ENCODE data around the gene XCR1. TPM values are rescaled to one million over a fixed set of nuclear protein-coding genes. Genes with fewer than 3 reads are reported as not detected.

The XCR1 gene
- total and polyA plus RNA-seq, 8 donors, result 0.07 to 2.0 (median 0.70) TPM

- no peaks in the 10 kb centered on the region for H3K9me3 ChIP-seq
- peaks cover 0 to 43% of the 10 kb centered on the region in 2 donors for H3K4me1 ChIP-seq
- ATAC-seq (peak; percentile 83), DNase-seq (peak in 3 of 4 donors; percentile 39 to 76 (median 71))
- peak overlapping the region; percentile 36 to 54 for H3K27ac ChIP-seq
- intact Hi-C loops (cut with DNase I), result no loop called here
- no peaks in the 10 kb centered on the region for H3K27me3 ChIP-seq
- no peak overlapping the region for H3K4me3 ChIP-seq
- no peak for TF ChIP-seq CTCF (IDR thresholded peaks at IDR 0.05)
- H3K36me3 ChIP-seq, result peaks cover 0 to 75% of the 10 kb centered on the region in 2 donors
Observed at GRCh38 chr3:45978006-45978761, 49.1 kb downstream of the XCR1 start.

GRCh38 chr3:45976191-45977091 lies 50.8 kb downstream of the XCR1 start:
- no peaks in the 10 kb centered on the region for H3K9me3 ChIP-seq
- TF ChIP-seq CTCF (IDR thresholded peaks at IDR 0.05), result no peak
- H3K27me3 ChIP-seq, result no peaks in the 10 kb centered on the region
- intact Hi-C loops (cut with DNase I), result no loop called here
- H3K27ac ChIP-seq, result peak overlapping the region in 1 of 2 donors; percentile 29
- ATAC-seq (no peak), DNase-seq (no peak)
- no peak overlapping the region for H3K4me3 ChIP-seq
- peaks cover 0 to 63% of the 10 kb centered on the region in 2 donors for H3K36me3 ChIP-seq
- H3K4me1 ChIP-seq, result peaks cover 12 to 59% of the 10 kb centered on the region in 2 donors

- ATAC-seq, result no peak
Observed at GRCh38 chr3:45975686-45976085, 51.6 kb downstream of the XCR1 start.

GRCh38 chr3:45974686-45975085 lies 52.6 kb downstream of the XCR1 start:
- Histone ChIP-seq H3K27ac (no peak overlapping the region), H3K36me3 (peaks cover 0 to 52% of the 10 kb centered on the region in 2 donors), H3K4me3 (no peak overlapping the region), H3K27me3 (no peaks in the 10 kb centered on the region), H3K4me1 (peaks cover 12 to 51% of the 10 kb centered on the region in 2 donors), H3K9me3 (no peaks in the 10 kb centered on the region)
- intact Hi-C loops (cut with DNase I), result no loop called here
- ATAC-seq (no peak), DNase-seq (no peak)
- TF ChIP-seq CTCF (IDR thresholded peaks at IDR 0.05), result no peak

More at GRCh38 chr3:45975686-45976085, 51.6 kb downstream of the XCR1 start:
- intact Hi-C loops (cut with DNase I), result no loop called here
- Histone ChIP-seq H3K4me3 (no peak overlapping the region), H3K4me1 (peaks cover 12 to 60% of the 10 kb centered on the region in 2 donors), H3K27ac (peak overlapping the region in 1 of 2 donors; percentile 29), H3K27me3 (no peaks in the 10 kb centered on the region), H3K36me3 (peaks cover 0 to 55% of the 10 kb centered on the region in 2 donors), H3K9me3 (no peaks in the 10 kb centered on the region)
- TF ChIP-seq CTCF (IDR thresholded peaks at IDR 0.05), result no peak
- no peak for DNase-seq
